Activated naive CD8-positive, alpha-beta T cell treated with anti-CD3 and anti-CD28 coated beads for 36 hours (primary cell): Measurements from ENCODE around the gene MGAT4A. TPM values are rescaled to one million over a fixed set of nuclear protein-coding genes. Genes with fewer than 3 reads are reported as not detected.

ENCODE experiments used
- DNase-seq: peaks from one replicate; pipeline ENCODE4 v3.0.0; 2021
- H3K27ac Mint-ChIP-seq: one replicate; pipeline ENCODE4 v1.8.0; 2022; ENCODE audit warnings: mild to moderate bottlenecking, moderate library complexity, mixed read lengths
- H3K27me3 Mint-ChIP-seq: one replicate; pipeline ENCODE4 v1.8.0; 2022; ENCODE audit warnings: mild to moderate bottlenecking, mixed read lengths
- H3K36me3 Mint-ChIP-seq: one replicate; pipeline ENCODE4 v1.8.0; 2021; ENCODE audit warnings: mild to moderate bottlenecking, mixed read lengths
- H3K4me1 Mint-ChIP-seq: one replicate; pipeline ENCODE4 v1.8.0; 2021; ENCODE audit warnings: mixed read lengths
- H3K4me3 Mint-ChIP-seq: one replicate; pipeline ENCODE4 v1.8.0; 2022; ENCODE audit warnings: mild to moderate bottlenecking, moderate library complexity, mixed read lengths
- H3K9me3 Mint-ChIP-seq: one replicate; pipeline ENCODE4 v1.8.0; 2022; ENCODE audit warnings: mixed read lengths
- total RNA-seq, 2 experiments: library from RNA; stranded (reverse); gene quantifications; one replicate each; pipeline ENCODE4 v1.2.3, GENCODE V29; 2021

Gene MGAT4A
- total RNA-seq, 2 experiments from 2014 or later: 45.1 to 49.3 TPM

- DNase-seq: no peak
- Mint-ChIP-seq H3K4me1 (peaks cover 43% of the 10 kb centered on the region), H3K36me3 (peaks cover 3% of the 10 kb centered on the region), H3K27ac (no peak overlapping the region), H3K4me3 (no peak overlapping the region), H3K27me3 (no peaks in the 10 kb centered on the region), H3K9me3 (peaks cover 3% of the 10 kb centered on the region)
Measured at GRCh38 chr2:98748292-98749065, 17.5 kb upstream of the MGAT4A start.

DNA sequence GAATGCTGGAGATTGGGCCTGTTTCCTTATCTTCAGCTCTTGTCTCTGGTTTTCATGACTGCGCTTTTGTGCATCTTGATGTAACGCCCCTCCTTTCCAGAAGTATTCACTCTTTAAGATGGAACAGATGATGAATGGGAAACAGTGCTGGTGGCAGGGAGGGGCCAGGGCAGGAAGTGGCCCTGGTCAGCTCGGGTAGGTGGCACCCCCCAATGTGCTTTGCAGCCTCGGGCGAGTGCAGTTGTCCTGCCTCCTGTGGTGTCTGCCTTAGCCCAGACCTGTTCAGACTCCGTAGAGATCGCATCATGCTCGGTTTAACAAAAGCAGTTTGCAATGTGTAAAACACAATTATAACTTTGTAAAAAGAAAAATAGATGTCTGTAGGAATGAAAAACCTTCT lies 17.0 kb upstream of the MGAT4A start:
- no peaks in the 10 kb centered on the region for H3K27me3 Mint-ChIP-seq
- no peak for DNase-seq
- peaks cover 3% of the 10 kb centered on the region for H3K9me3 Mint-ChIP-seq
- H3K4me1 Mint-ChIP-seq: peaks cover 45% of the 10 kb centered on the region
- no peak overlapping the region for H3K4me3 Mint-ChIP-seq
- peak overlapping the region; percentile 34 for H3K27ac Mint-ChIP-seq
- H3K36me3 Mint-ChIP-seq: peaks cover 3% of the 10 kb centered on the region

- H3K4me3 Mint-ChIP-seq: no peak overlapping the region
- no peak overlapping the region for H3K27ac Mint-ChIP-seq
- no peak for DNase-seq
- H3K9me3 Mint-ChIP-seq: peaks cover 3% of the 10 kb centered on the region
- H3K4me1 Mint-ChIP-seq: peaks cover 51% of the 10 kb centered on the region
- H3K27me3 Mint-ChIP-seq: no peaks in the 10 kb centered on the region
- peaks cover 3% of the 10 kb centered on the region for H3K36me3 Mint-ChIP-seq
Measured at GRCh38 chr2:98746426-98746825, 15.5 kb upstream of the MGAT4A start.

DNA sequence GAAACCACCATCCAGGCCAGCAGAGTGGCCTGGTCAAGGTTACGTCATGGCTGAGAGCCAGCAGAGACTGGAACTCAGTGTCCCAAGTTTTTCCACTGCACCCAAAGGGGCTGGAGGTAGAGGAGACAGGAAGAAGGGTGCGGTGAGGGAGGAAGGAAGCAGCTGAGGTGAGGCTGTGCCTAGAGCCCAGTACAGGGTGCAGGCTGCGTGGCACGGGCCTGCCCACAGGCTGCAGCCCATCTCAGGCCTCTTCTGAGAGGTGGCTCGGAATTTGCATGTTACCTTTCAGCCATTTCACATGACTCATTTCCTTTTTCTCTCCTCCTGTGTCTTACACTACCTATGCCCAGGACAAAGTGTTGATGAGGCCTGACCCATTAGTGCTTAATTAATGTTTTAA lies 13.7 kb upstream of the MGAT4A start:
- Mint-ChIP-seq H3K36me3 (peaks cover 3% of the 10 kb centered on the region), H3K27me3 (no peaks in the 10 kb centered on the region), H3K9me3 (peaks cover 3% of the 10 kb centered on the region), H3K4me1 (peaks cover 49% of the 10 kb centered on the region), H3K27ac (peak overlapping the region; percentile 42), H3K4me3 (no peak overlapping the region)
- no peak for DNase-seq

DNA sequence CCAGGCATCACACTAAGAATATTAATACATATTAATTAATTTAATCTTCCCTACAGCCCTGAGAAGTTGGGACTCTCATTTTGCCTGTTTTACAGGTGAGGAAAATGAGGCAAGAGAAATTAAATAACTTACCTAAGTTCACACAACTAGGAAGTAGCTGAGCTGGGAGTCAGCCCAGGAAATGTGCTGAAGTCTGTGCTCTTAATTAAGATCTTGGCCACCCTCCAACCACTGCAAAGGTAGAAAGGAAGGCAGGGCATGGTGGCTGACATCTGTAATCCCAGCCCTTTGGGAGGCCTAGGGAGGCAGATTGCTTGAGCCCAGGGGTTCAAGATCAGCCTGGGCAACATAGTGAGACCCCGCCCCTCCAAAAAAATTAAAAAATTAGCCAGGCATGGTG lies 12.9 kb upstream of the MGAT4A start:
- peaks cover 3% of the 10 kb centered on the region for H3K9me3 Mint-ChIP-seq
- no peak overlapping the region for H3K4me3 Mint-ChIP-seq
- H3K4me1 Mint-ChIP-seq: peaks cover 44% of the 10 kb centered on the region

DNA sequence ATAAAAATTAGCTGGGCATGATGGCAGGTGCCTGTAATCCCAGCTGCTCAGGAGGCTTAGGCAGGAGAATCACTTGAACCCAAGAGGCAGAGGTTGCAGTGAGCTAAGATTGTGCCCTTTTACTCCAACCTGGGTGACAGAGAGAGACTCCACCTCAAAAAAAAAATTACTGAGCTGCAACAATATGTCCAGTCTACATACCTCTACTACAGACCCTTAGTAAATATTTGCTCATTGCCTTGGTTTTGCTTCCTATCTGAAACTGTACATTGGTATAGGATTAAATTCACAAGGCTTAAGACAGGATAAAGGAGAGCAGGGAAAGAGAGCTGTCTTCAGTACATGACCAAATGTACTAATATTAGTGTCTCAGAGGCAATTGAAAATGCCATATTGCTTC lies 8.1 kb upstream of the MGAT4A start:
- DNase-seq: no peak
- Mint-ChIP-seq H3K27ac (no peak overlapping the region), H3K4me1 (peaks cover 45% of the 10 kb centered on the region), H3K36me3 (peaks cover 5% of the 10 kb centered on the region), H3K27me3 (no peaks in the 10 kb centered on the region), H3K9me3 (peaks cover 5% of the 10 kb centered on the region), H3K4me3 (no peak overlapping the region)

More for the DNA sequence above, 12.9 kb upstream of the MGAT4A start:
- no peak for DNase-seq
- Mint-ChIP-seq H3K27ac (no peak overlapping the region), H3K36me3 (peaks cover 3% of the 10 kb centered on the region), H3K27me3 (no peaks in the 10 kb centered on the region)

DNA sequence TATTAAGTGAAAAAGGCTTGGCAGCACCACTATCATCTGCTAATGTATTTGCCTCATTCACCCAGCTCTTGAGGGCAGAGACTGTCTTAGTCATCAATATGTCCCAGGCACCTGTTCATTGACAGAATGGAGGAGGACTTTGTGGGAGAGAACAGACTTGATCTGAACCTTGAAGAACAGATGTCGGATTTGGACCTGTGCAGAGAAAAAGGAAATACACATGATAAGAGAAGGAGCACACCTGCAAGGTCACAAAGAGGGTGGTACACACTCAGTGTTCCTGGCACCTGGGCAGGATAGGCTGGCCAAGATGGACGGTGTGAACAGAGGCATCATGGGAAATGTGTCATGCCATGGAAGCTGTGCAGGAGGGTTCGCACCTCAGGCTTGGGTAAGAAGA lies 7.4 kb upstream of the MGAT4A start:
- Mint-ChIP-seq H3K9me3 (peaks cover 5% of the 10 kb centered on the region), H3K27ac (peak overlapping the region; percentile 75), H3K4me1 (peaks cover 51% of the 10 kb centered on the region)

DNA sequence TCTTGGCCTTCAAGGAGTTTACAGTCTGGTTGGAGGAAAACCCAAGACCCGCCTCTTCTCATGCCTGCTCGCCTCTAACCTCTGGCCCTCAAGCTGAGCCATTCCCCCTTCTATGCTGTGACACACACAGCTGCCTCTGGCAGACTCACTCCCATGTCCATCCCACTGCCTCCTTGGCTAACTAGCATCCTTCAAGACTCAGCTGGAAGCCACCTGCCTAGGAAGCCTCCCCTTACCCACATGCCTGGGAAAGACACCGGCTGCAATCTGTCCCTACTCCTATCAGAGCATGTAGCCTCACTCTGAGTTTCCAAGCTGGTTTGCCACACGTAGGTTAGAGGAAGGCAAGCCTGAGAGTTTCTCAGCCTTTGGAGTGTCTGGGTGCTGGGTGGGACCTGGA lies 6.9 kb upstream of the MGAT4A start:
- peaks cover 5% of the 10 kb centered on the region for H3K9me3 Mint-ChIP-seq
- peak overlapping the region; percentile 75 for H3K27ac Mint-ChIP-seq
- H3K27me3 Mint-ChIP-seq: no peaks in the 10 kb centered on the region
- peaks cover 10% of the 10 kb centered on the region for H3K36me3 Mint-ChIP-seq
- peaks cover 53% of the 10 kb centered on the region for H3K4me1 Mint-ChIP-seq
- DNase-seq: no peak
- H3K4me3 Mint-ChIP-seq: no peak overlapping the region

More for the DNA sequence above, 7.4 kb upstream of the MGAT4A start:
- no peak for DNase-seq
- H3K27me3 Mint-ChIP-seq: no peaks in the 10 kb centered on the region
- no peak overlapping the region for H3K4me3 Mint-ChIP-seq
- peaks cover 10% of the 10 kb centered on the region for H3K36me3 Mint-ChIP-seq

DNA sequence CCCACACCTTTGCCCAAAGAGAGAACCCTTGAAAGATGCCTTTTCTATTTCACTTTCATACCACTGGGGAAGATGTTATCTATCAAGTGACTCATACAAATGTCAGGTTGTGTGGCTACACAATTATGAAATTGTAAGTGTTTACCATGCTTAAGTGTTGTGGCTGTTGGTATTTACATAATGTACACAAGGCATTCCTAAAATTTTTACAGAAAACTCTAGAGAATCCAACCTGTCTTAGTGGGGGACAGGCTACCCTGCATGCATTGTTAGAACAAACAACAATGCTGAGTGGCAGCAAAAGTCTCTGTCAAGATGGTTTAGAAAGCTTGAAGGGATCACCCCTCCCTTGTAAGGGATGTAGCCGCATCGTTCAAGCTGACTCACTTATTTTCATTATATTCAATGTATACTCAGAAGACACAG lies 5.5 kb upstream of the MGAT4A start:
- H3K4me3 Mint-ChIP-seq: peak overlapping the region; percentile 32
- peaks cover 16% of the 10 kb centered on the region for H3K36me3 Mint-ChIP-seq
- H3K27me3 Mint-ChIP-seq: no peaks in the 10 kb centered on the region
- peak overlapping the region; percentile 75 for H3K27ac Mint-ChIP-seq
- H3K9me3 Mint-ChIP-seq: peaks cover 9% of the 10 kb centered on the region
- peaks cover 57% of the 10 kb centered on the region for H3K4me1 Mint-ChIP-seq
- DNase-seq: no peak

GRCh38 chr2:98734823-98735260 lies 3.9 kb upstream of the MGAT4A start:
- no peak for DNase-seq
- no peaks in the 10 kb centered on the region for H3K27me3 Mint-ChIP-seq
- H3K4me3 Mint-ChIP-seq: peak overlapping the region; percentile 69
- H3K36me3 Mint-ChIP-seq: peaks cover 16% of the 10 kb centered on the region
- H3K27ac Mint-ChIP-seq: peak overlapping the region; percentile 83
- peaks cover 56% of the 10 kb centered on the region for H3K4me1 Mint-ChIP-seq
- H3K9me3 Mint-ChIP-seq: peaks cover 9% of the 10 kb centered on the region

DNA sequence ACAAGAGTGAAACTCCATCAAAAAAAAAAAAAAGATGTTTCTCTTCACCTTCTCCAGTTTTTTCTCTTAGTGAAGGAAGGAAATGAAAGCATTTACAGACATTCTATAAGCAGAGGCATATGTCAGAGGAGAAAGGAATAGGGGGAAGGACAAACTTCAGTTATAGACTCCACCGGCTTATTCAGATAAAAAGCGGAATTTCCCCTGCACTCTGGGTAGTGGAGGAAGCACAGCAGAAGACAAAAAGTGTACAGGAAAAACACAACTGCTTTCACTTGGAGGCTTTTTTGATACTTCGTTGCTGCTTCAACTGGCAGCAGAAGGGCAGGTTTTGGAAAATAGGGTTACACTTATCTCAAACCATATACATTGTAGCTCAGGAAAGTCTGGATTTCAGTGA lies 3.2 kb upstream of the MGAT4A start:
- peak overlapping the region; percentile 69 for H3K4me3 Mint-ChIP-seq
- DNase-seq: no peak
- H3K27me3 Mint-ChIP-seq: no peaks in the 10 kb centered on the region
- H3K27ac Mint-ChIP-seq: peak overlapping the region; percentile 83
- H3K4me1 Mint-ChIP-seq: peaks cover 60% of the 10 kb centered on the region
- peaks cover 9% of the 10 kb centered on the region for H3K9me3 Mint-ChIP-seq
- H3K36me3 Mint-ChIP-seq: peaks cover 16% of the 10 kb centered on the region

GRCh38 chr2:98732430-98733051 lies 1.6 kb upstream of the MGAT4A start:
- H3K36me3 Mint-ChIP-seq: peaks cover 12% of the 10 kb centered on the region
- H3K4me1 Mint-ChIP-seq: peaks cover 59% of the 10 kb centered on the region
- peaks cover 5% of the 10 kb centered on the region for H3K9me3 Mint-ChIP-seq

GRCh38 chr2:98731894-98732349 lies 990 bp upstream of the MGAT4A start:
- H3K4me3 Mint-ChIP-seq: peak overlapping the region; percentile 85
- H3K27me3 Mint-ChIP-seq: no peaks in the 10 kb centered on the region
- DNase-seq: no peak
- peak overlapping the region; percentile 83 for H3K27ac Mint-ChIP-seq
- peaks cover 12% of the 10 kb centered on the region for H3K36me3 Mint-ChIP-seq
- H3K4me1 Mint-ChIP-seq: peaks cover 59% of the 10 kb centered on the region
- peaks cover 4% of the 10 kb centered on the region for H3K9me3 Mint-ChIP-seq

More at GRCh38 chr2:98732430-98733051, 1.6 kb upstream of the MGAT4A start:
- Mint-ChIP-seq H3K27ac (peak overlapping the region; percentile 83), H3K4me3 (peak overlapping the region; percentile 85), H3K27me3 (no peaks in the 10 kb centered on the region)
- DNase-seq: no peak

- no peak overlapping the region for H3K27ac Mint-ChIP-seq
- H3K27me3 Mint-ChIP-seq: no peaks in the 10 kb centered on the region
Measured at GRCh38 chr2:98730707-98731040, 258 bp downstream of the MGAT4A start.

DNA sequence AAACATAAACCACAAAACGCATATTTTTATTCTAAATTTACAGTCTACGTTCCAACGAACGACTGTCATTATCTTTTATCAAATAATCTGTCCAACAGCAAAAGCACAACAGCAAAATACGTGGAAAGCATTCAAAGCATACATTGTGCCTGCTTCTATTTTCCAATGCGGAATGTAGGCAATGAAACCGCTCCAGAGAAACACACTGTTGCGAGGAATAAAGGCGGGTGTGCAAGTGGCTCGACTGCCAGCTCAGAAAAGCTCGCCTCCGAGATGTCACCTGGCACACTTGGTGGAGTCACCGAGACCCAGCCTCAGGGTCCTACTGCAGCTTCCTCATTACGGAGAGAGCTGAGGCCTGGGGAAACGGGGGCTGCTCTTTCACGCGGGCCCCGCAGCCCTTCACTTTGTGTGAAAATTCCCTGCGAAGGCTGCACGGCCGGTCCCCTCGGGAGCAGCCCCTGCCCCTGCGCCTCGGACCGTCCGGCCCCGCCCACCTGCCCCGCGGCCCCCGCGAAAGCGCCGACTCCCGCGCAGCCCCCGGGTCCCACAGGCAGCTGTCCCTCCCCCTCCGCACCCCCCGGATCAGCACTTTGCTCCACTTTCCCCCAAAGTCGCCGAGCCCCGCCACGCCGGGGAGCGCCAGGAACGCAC lies 752 bp downstream of the MGAT4A start:
- H3K9me3 Mint-ChIP-seq: peaks cover 4% of the 10 kb centered on the region
- peak overlapping the region; percentile 88 for H3K4me3 Mint-ChIP-seq
- peak; percentile 62 for DNase-seq
- peaks cover 13% of the 10 kb centered on the region for H3K36me3 Mint-ChIP-seq
- peak overlapping the region; percentile 89 for H3K27ac Mint-ChIP-seq
- H3K27me3 Mint-ChIP-seq: no peaks in the 10 kb centered on the region
- peaks cover 66% of the 10 kb centered on the region for H3K4me1 Mint-ChIP-seq

More at GRCh38 chr2:98730707-98731040, 258 bp downstream of the MGAT4A start:
- H3K36me3 Mint-ChIP-seq: peaks cover 12% of the 10 kb centered on the region
- H3K9me3 Mint-ChIP-seq: peaks cover 4% of the 10 kb centered on the region
- DNase-seq: peak; percentile 75
- peaks cover 63% of the 10 kb centered on the region for H3K4me1 Mint-ChIP-seq
- H3K4me3 Mint-ChIP-seq: peak overlapping the region; percentile 88
